HG03565 (cell line): ENCODE data around the gene PTAR1.
A peak's percentile ranks its signal among the peaks of the same experiment; 100 is the strongest.

Experiments
- ATAC-seq: cut with Tn5 transposase; IDR thresholded peaks from one replicate; pipeline ENCODE4 v1.9.1; 2021; ENCODE audit warnings: mild to moderate bottlenecking, moderate library complexity; ENCODE audit not compliant: unreplicated experiment

The PTAR1 gene

GRCh38 chr9:69674716-69675438, 84.9 kb downstream of the PTAR1 start:
- no peak for ATAC-seq

DNA sequence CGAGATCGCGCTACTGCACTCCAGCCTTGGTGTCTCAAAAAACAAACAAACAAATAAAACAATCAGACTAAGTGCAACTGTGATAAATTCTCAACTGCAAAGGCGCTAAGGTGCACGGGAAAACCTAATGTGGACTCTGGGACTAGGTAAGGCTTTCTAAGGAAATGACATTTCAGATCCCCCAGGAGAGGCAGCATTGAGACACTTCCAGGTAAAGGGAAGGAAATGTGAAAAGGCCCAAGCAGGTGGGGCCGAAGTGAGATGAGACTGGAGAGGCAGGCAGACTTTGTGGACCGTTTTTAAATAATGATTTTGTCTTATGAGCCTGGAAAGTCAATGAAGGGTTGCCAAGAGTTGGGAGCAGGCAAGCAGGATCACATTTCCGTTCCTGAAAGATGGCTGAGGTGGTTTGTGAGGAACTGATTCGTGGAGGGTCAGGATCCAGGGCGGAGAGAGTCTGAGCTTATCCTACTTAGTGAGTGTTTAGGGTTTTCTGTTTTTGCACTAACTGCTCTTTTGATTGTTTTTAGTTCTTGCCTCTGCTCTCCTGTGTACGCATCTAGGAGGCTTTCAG, 85.6 kb downstream of the PTAR1 start:
- ATAC-seq: no peak

DNA sequence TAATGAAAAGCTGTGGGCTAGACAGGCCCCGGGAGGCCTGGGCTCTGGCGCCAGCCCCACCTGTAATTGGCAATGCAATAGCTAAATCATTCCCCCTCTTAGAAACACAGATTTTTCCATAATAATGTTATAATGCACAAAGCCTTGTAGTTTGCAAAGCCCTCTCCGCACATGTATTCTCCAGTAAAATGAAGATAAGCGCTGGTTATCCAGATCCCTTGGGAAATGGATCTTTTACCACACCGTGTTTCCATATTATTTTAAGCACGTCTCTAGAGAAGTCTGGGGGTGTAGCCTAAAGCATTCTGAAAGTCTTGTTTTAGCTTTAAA, 86.5 kb downstream of the PTAR1 start:
- ATAC-seq: no peak

- ATAC-seq: peak; percentile 91
Observed at GRCh38 chr9:69672596-69673310, 87.1 kb downstream of the PTAR1 start.

DNA sequence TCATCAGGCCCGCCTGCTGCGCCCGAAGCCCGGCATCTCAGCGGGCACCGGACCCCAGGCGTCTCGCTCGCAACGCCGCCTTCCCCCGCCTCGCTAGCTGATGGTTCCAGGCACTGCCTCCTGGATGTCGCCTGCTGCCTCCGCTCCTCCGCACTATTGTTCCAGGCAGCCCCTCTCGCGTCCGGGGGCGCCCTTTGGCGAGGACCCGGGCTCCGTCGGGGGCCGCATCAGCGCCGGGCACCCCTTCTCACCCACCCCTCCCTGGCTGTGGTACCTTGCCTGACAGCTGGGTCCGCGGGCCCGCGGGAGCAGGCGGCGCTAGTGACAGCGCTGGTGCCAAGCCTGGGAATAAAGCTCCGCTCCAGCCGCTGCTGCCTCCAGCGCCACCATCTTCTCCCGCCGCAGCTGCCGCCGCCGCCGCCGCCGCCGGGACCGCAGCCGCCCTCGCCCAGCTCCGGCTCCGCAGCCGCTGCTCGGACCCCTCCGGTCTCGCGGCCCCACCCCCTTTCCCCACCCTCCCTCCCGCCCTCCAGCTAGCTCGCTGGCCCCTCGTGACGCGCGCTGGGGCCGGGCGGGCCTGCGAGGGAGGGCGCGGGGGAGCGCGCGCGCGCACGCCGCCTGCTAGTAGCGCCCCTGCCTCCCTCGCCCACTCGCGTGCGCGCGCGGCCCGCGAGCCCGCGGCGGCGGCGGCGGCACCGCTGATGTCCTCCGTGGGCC, 87.8 kb downstream of the PTAR1 start, which contains the start of gene APBA1:
Gene APBA1 (minus strand): TSS at position 493 of the 717 bp plus-strand sequence.
- peak; percentile 20 for ATAC-seq

DNA sequence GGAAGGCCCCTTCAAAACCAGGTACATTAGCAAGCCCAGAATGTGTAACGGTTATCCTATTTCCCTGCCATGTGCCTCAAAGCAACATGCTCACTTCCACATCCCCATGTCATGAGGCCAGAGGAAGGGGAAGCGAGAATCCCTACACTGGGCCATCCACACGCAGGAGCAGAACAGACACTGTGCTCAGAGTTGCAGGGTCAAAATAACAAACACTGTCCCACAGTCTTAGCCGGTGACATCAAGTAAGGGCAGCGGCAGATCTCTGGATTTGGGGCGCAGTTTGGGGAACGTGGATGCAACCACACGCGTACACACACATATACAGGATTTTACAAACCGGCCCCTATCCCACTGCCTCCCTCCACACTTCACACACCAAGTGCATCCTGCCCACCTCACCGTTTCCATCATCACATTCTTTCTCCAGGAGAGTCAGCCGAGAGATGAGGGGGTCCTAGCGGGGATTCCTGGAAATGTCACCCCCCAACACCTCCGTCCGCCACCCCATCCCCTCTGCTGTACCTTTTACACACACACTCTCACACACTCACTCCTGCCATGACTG, 88.4 kb downstream of the PTAR1 start:
- ATAC-seq: no peak

DNA sequence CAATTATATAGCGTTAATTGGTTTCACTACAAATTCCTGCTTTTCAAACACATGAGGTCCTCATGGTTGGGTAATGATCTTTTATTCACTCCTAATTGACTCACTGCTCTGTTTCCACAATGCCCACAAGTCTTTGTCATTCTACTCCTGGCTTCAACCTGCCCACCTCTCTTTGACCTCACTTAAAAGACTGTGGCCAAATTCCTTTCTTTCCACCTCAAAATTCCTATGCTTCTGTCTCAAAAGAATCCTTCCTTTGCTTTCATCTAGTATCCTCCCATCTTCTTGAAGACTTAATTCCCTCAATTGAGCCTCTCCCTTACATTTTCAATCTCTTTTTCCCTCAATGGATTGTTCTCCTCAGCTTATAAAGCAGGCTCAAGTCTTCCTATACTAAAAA, 92.5 kb downstream of the PTAR1 start:
- ATAC-seq: no peak

GRCh38 chr9:69660304-69660703, 99.5 kb downstream of the PTAR1 start:
- ATAC-seq: no peak
